ENCODE results near the gene KCNQ2. TPM values are rescaled to one million over a fixed set of nuclear protein-coding genes. Genes with fewer than 3 reads are reported as not detected.

Gene KCNQ2
- total RNA-seq, 1 donor, result not detected

- TF ChIP-seq, protein P1, sequence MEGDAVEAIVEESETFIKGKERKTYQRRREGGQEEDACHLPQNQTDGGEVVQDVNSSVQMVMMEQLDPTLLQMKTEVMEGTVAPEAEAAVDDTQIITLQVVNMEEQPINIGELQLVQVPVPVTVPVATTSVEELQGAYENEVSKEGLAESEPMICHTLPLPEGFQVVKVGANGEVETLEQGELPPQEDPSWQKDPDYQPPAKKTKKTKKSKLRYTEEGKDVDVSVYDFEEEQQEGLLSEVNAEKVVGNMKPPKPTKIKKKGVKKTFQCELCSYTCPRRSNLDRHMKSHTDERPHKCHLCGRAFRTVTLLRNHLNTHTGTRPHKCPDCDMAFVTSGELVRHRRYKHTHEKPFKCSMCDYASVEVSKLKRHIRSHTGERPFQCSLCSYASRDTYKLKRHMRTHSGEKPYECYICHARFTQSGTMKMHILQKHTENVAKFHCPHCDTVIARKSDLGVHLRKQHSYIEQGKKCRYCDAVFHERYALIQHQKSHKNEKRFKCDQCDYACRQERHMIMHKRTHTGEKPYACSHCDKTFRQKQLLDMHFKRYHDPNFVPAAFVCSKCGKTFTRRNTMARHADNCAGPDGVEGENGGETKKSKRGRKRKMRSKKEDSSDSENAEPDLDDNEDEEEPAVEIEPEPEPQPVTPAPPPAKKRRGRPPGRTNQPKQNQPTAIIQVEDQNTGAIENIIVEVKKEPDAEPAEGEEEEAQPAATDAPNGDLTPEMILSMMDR (IDR thresholded peaks at IDR 0.05; ENCODE audit: insufficient read depth, low read depth, low read length), result no peak
- no peak for DNase-seq (ENCODE audit: low read depth)
- H3K4me3 ChIP-seq (ENCODE audit: low read depth, low read length), result no peak overlapping the region
Observed at GRCh38 chr20:63478346-63479302, 6.2 kb upstream of the KCNQ2 start.

GRCh38 chr20:63477944-63478343 is 5.5 kb upstream of the KCNQ2 start:
- TF ChIP-seq, protein P1 (IDR thresholded peaks at IDR 0.05; ENCODE audit: insufficient read depth, low read depth, low read length), result no peak
- DNase-seq (ENCODE audit: low read depth), result no peak
- H3K4me3 ChIP-seq (ENCODE audit: low read depth, low read length), result no peak overlapping the region

DNA sequence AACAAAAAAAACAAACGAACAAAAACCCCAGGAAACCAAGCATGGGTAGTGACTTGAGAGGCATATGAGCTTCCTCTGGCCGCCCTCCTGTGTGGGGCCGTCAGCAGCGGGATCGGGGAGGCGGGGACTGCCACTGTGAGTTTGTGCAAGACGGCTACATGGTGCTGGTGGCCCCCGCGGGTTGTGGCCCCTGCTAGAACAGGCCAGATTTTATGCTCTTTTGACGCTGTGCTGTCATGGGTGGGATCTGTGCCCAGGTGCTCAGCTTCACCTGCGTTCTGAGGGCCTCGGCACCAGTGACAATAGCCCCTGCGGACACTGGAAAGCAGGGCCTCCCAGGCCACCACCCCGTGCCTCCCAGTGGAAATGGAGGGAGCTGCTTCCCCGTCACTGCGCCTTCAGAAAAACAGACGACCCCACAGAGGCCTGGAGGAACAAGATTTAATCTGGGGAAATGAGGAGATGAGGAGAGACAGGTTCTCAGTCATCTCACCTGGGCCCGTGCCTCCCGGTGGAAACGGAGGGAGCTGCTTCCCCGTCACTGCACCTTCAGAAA is 4.7 kb upstream of the KCNQ2 start:
- DNase-seq (ENCODE audit: low read depth), result no peak
- TF ChIP-seq, protein P1 (IDR thresholded peaks at IDR 0.05; ENCODE audit: insufficient read depth, low read depth, low read length), result no peak
- H3K4me3 ChIP-seq (ENCODE audit: low read depth, low read length), result no peak overlapping the region

DNA sequence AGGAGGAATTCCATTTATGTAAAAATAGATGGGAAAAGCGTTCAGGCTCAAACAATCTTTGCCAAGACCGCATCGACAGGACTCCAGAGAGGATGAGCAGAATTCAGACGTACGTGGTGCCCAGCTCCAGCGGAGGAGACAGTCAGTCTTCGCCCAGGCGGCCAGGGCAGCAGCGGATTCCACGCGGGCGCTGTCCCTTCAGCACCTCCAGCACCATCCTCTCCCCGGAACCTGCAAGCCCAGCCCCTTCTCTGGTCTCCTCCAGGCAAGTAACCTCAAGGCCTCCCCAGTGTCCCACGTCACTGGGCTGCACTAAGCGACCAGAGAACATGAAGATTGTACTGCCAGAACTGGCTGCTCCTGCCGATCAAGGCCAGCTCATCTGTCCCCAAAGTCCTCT is 2.8 kb upstream of the KCNQ2 start:
- TF ChIP-seq, protein P1 (IDR thresholded peaks at IDR 0.05; ENCODE audit: insufficient read depth, low read depth, low read length), result no peak
- DNase-seq (ENCODE audit: low read depth), result peak; percentile 31
- no peak overlapping the region for H3K4me3 ChIP-seq (ENCODE audit: low read depth, low read length)

DNA sequence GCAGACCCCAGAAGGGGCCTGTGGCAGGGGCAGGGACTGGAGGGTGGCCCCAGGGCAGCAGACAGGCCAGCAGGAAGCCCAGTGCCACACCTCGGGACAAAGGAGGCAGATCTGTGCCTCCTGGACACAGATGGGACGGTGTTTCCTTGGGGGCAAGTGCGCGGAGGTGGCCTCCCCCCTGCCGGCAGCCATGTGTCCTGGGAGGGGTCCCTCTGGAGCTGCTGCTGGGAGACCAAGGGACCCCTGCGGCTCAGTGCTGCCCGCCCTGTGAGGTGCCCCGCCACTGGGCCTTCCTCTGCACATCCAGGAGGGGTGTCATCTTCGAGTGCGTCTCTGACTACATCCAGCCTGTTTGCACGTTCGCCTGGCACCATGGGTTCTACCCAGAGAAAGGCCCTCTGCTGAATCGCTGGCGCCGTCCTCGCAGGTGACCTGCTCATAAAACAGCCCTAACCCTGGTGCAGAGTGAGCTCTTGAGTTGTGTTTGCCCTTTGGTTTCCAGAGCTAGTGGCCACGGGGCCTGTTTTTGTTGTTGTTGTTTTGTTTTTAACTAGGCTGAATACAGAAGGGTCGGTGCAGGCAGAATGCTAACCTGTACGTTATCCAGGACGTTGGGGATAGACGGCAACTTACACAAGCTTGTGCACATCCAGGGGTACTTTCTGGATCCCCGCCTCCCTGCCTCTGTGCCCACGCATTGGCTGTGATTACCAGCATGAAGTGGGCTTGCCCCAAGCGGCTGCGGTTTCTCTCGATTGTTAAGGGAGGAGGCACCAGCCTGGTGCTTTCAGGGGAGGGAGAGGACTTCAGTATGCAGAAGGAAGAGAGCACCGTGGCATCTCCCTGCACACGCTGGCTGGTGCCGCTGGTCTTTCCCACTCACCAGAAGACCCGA is 1.3 kb upstream of the KCNQ2 start:
- H3K4me3 ChIP-seq (ENCODE audit: low read depth, low read length), result no peak overlapping the region
- DNase-seq (ENCODE audit: low read depth), result no peak
- TF ChIP-seq, protein P1 (IDR thresholded peaks at IDR 0.05; ENCODE audit: insufficient read depth, low read depth, low read length), result no peak

- no peak for DNase-seq (ENCODE audit: low read depth)
- H3K4me3 ChIP-seq (ENCODE audit: low read depth, low read length), result no peak overlapping the region
- TF ChIP-seq, protein P1 (IDR thresholded peaks at IDR 0.05; ENCODE audit: insufficient read depth, low read depth, low read length), result no peak
Observed at GRCh38 chr20:63472862-63473390, 471 bp upstream of the KCNQ2 start.
